ENCODE results near the gene HSPA2.

GRCh38 chr14:64581817-64582216, 41.3 kb downstream of the HSPA2 start:
- TF ChIP-seq POLR2AphosphoS5 (IDR thresholded peaks at IDR 0.05) (no peak), CTCF (IDR thresholded peaks at IDR 0.05) (no peak)
